ENCODE measurements around the gene KRT20. TPM values are rescaled to one million over a fixed set of nuclear protein-coding genes. Genes with fewer than 3 reads are reported as not detected.

The KRT20 gene
- total and polyA plus RNA-seq, 2 donors (not counting 3 experiments of a cell fraction or from before 2014, with no cell fraction given): not detected

Other genes with a start within 250 kb of the KRT20 start
- 120 and 127 TPM in 2 replicates for gene SMARCE1, start 237.4 kb downstream of the KRT20 start, total RNA-seq
- 21.5 and 28.4 TPM in 2 replicates for gene SMARCE1, start 237.4 kb downstream of the KRT20 start, polyA plus RNA-seq
- not detected in 2 replicates for gene KRT222, start 220.1 kb downstream of the KRT20 start, total RNA-seq
- gene KRT222, start 220.1 kb downstream of the KRT20 start, polyA plus RNA-seq: not detected in 2 replicates
- gene KRT24, start 181.5 kb downstream of the KRT20 start, total RNA-seq: not detected in 2 replicates
- not detected in 2 replicates for gene KRT24, start 181.5 kb downstream of the KRT20 start, polyA plus RNA-seq
- gene KRT25, start 129.9 kb downstream of the KRT20 start, total RNA-seq: not detected in 2 replicates
- not detected in 2 replicates for gene KRT25, start 129.9 kb downstream of the KRT20 start, polyA plus RNA-seq
- not detected in 2 replicates for gene KRT26, start 113.0 kb downstream of the KRT20 start, total RNA-seq
- not detected in 2 replicates for gene KRT26, start 113.0 kb downstream of the KRT20 start, polyA plus RNA-seq
- gene KRT27, start 102.7 kb downstream of the KRT20 start, total RNA-seq: not detected in 2 replicates
- not detected in 2 replicates for gene KRT27, start 102.7 kb downstream of the KRT20 start, polyA plus RNA-seq
- not detected in 2 replicates for gene KRT28, start 85.3 kb downstream of the KRT20 start, total RNA-seq
- not detected in 2 replicates for gene KRT28, start 85.3 kb downstream of the KRT20 start, polyA plus RNA-seq
- 51.4 and 55.6 TPM in 2 replicates for gene KRT10, start 62.6 kb downstream of the KRT20 start, total RNA-seq
- 5.1 and 5.4 TPM in 2 replicates for gene KRT10, start 62.6 kb downstream of the KRT20 start, polyA plus RNA-seq
- not detected in 2 replicates for gene KRT12, start 18.0 kb downstream of the KRT20 start, total RNA-seq
- gene KRT12, start 18.0 kb downstream of the KRT20 start, polyA plus RNA-seq: not detected in 2 replicates
- gene KRT23, start 52.4 kb upstream of the KRT20 start, total RNA-seq: not detected in 2 replicates
- gene KRT23, start 52.4 kb upstream of the KRT20 start, polyA plus RNA-seq: not detected in 2 replicates
- gene KRT39, start 81.7 kb upstream of the KRT20 start, total RNA-seq: not detected in 2 replicates
- not detected in 2 replicates for gene KRT39, start 81.7 kb upstream of the KRT20 start, polyA plus RNA-seq
- not detected in 2 replicates for gene KRT40, start 99.1 kb upstream of the KRT20 start, total RNA-seq
- gene KRT40, start 99.1 kb upstream of the KRT20 start, polyA plus RNA-seq: not detected in 2 replicates
- gene KRTAP3-3, start 108.9 kb upstream of the KRT20 start, total RNA-seq: not detected in 2 replicates
- not detected in 2 replicates for gene KRTAP3-3, start 108.9 kb upstream of the KRT20 start, polyA plus RNA-seq
- gene KRTAP3-2, start 114.7 kb upstream of the KRT20 start, total RNA-seq: not detected in 2 replicates
- gene KRTAP3-2, start 114.7 kb upstream of the KRT20 start, polyA plus RNA-seq: not detected in 2 replicates
- gene KRTAP3-1, start 123.9 kb upstream of the KRT20 start, total RNA-seq: not detected in 2 replicates
- not detected in 2 replicates for gene KRTAP3-1, start 123.9 kb upstream of the KRT20 start, polyA plus RNA-seq
- gene KRTAP1-5, start 142.0 kb upstream of the KRT20 start, total RNA-seq: not detected in 2 replicates
- gene KRTAP1-5, start 142.0 kb upstream of the KRT20 start, polyA plus RNA-seq: not detected in 2 replicates
- gene KRTAP1-4, start 145.0 kb upstream of the KRT20 start, total RNA-seq: not detected in 2 replicates
- gene KRTAP1-4, start 145.0 kb upstream of the KRT20 start, polyA plus RNA-seq: not detected in 2 replicates
- gene KRTAP1-3, start 149.6 kb upstream of the KRT20 start, total RNA-seq: not detected in 2 replicates
- not detected in 2 replicates for gene KRTAP1-3, start 149.6 kb upstream of the KRT20 start, polyA plus RNA-seq
- gene KRTAP1-1, start 156.2 kb upstream of the KRT20 start, total RNA-seq: not detected in 2 replicates
- gene KRTAP1-1, start 156.2 kb upstream of the KRT20 start, polyA plus RNA-seq: not detected in 2 replicates
- not detected in 2 replicates for gene KRTAP2-1, start 162.1 kb upstream of the KRT20 start, total RNA-seq
- not detected in 2 replicates for gene KRTAP2-1, start 162.1 kb upstream of the KRT20 start, polyA plus RNA-seq
- not detected in 2 replicates for gene KRTAP2-2, start 170.0 kb upstream of the KRT20 start, total RNA-seq
- not detected in 2 replicates for gene KRTAP2-2, start 170.0 kb upstream of the KRT20 start, polyA plus RNA-seq
- gene KRTAP2-3, start 174.9 kb upstream of the KRT20 start, total RNA-seq: not detected in 2 replicates
- gene KRTAP2-3, start 174.9 kb upstream of the KRT20 start, polyA plus RNA-seq: not detected in 2 replicates
- not detected in 2 replicates for gene KRTAP2-4, start 180.6 kb upstream of the KRT20 start, total RNA-seq
- gene KRTAP2-4, start 180.6 kb upstream of the KRT20 start, polyA plus RNA-seq: not detected in 2 replicates
- gene KRTAP4-7, start 198.9 kb upstream of the KRT20 start, total RNA-seq: not detected in 2 replicates
- gene KRTAP4-7, start 198.9 kb upstream of the KRT20 start, polyA plus RNA-seq: not detected in 2 replicates
- not detected in 2 replicates for gene KRTAP4-8, start 212.9 kb upstream of the KRT20 start, total RNA-seq
- gene KRTAP4-8, start 212.9 kb upstream of the KRT20 start, polyA plus RNA-seq: not detected in 2 replicates
- gene KRTAP4-16, start 217.0 kb upstream of the KRT20 start, total RNA-seq: not detected in 2 replicates
- not detected in 2 replicates for gene KRTAP4-16, start 217.0 kb upstream of the KRT20 start, polyA plus RNA-seq
- not detected in 2 replicates for gene KRTAP4-9, start 220.1 kb upstream of the KRT20 start, total RNA-seq
- gene KRTAP4-9, start 220.1 kb upstream of the KRT20 start, polyA plus RNA-seq: not detected in 2 replicates
- gene KRTAP4-11, start 233.1 kb upstream of the KRT20 start, total RNA-seq: not detected in 2 replicates
- not detected in 2 replicates for gene KRTAP4-11, start 233.1 kb upstream of the KRT20 start, polyA plus RNA-seq
- not detected in 2 replicates for gene KRTAP4-12, start 238.9 kb upstream of the KRT20 start, total RNA-seq
- not detected in 2 replicates for gene KRTAP4-12, start 238.9 kb upstream of the KRT20 start, polyA plus RNA-seq

All from endothelial cell of umbilical vein (primary cell).